K562 (cell line): ENCODE results near the gene DYNLT4. TPM values are rescaled to one million over a fixed set of nuclear protein-coding genes. Genes with fewer than 3 reads are reported as not detected.

ENCODE experiments used
- E2F6 ChIP-seq, 2 experiments: IDR thresholded peaks; 2 replicates each; pipeline ENCODE4 v1.6.1; 2011; ENCODE audit warnings: borderline replicate concordance in 1 of 2, control low read depth in 1 of 2, low read depth in 1 of 2, low read length in 1 of 2, mild to moderate bottlenecking in 1 of 2, mixed read lengths in 1 of 2, moderate library complexity in 1 of 2; ENCODE audit not compliant: insufficient read depth in 1 of 2, insufficient read length in 1 of 2, poor library complexity in 1 of 2, severe bottlenecking in 1 of 2; ENCODE audit errors: extremely low read depth in 1 of 2
- ETS1 ChIP-seq: conservative IDR thresholded peaks from 2 replicates; pipeline ENCODE4 v1.6.1; 2011; ENCODE audit warnings: low read depth, mild to moderate bottlenecking, low read length; ENCODE audit not compliant: control insufficient read depth
- FIP1L1 ChIP-seq: fragments of 200-400 bp; formaldehyde crosslinking; IDR thresholded peaks from 2 replicates; pipeline ENCODE4 v1.6.1; 2018; ENCODE audit warnings: mild to moderate bottlenecking, low read depth, low read length; ENCODE audit not compliant: poor library complexity, severe bottlenecking
- GABPA ChIP-seq: fragments of 200-800 bp; sonication (Bioruptor generic); conservative IDR thresholded peaks from 2 replicates; pipeline ENCODE4 v1.6.1; 2016; ENCODE audit warnings: low read depth, missing genetic modification characterization, missing compliant biosample characterization
- HNRNPL ChIP-seq: fragments of 200-400 bp; formaldehyde crosslinking; IDR thresholded peaks from 2 replicates; pipeline ENCODE4 v1.6.1; 2017; ENCODE audit warnings: low read depth, mild to moderate bottlenecking, low read length
- JUN ChIP-seq, 2 experiments: sonication (generic) in 1 of 2; formaldehyde crosslinking in 1 of 2; IDR thresholded peaks; 2 replicates each; pipeline versions ENCODE4 v1.6.1 to v1.8.0; 2012 to 2022; ENCODE audit warnings: borderline replicate concordance in 2 of 2, mild to moderate bottlenecking in 2 of 2, improper control_type of control experiment in 1 of 2, low read depth in 1 of 2, low read length in 1 of 2, missing genetic modification reagents in 1 of 2
- NFIC ChIP-seq: fragments of 450-650 bp; IDR thresholded peaks from 2 replicates; pipeline ENCODE4 v1.6.1; 2017; ENCODE audit warnings: mild to moderate bottlenecking, inconsistent platforms
- POLR2AphosphoS5 ChIP-seq: IDR thresholded peaks from 2 replicates; pipeline ENCODE4 v1.6.1; 2011; ENCODE audit warnings: mild to moderate bottlenecking, low read depth, low read length, moderate library complexity; ENCODE audit not compliant: control insufficient read depth, insufficient read depth
- RBFOX2 ChIP-seq: fragments of 200-400 bp; formaldehyde crosslinking; IDR thresholded peaks from 2 replicates; pipeline ENCODE4 v1.6.1; 2017; ENCODE audit warnings: low read depth, mild to moderate bottlenecking, low read length, moderate library complexity
- RBM22 ChIP-seq: fragments of 200-400 bp; formaldehyde crosslinking; IDR thresholded peaks from 2 replicates; pipeline ENCODE4 v1.6.1; 2018; ENCODE audit warnings: low read length, low read depth; ENCODE audit not compliant: poor library complexity, severe bottlenecking
- RBM39 ChIP-seq: fragments of 200-400 bp; formaldehyde crosslinking; optimal IDR thresholded peaks from 2 replicates; pipeline ENCODE3; 2018; ENCODE audit warnings: low read depth, low read length
- ZBTB33 ChIP-seq: sonication (generic); formaldehyde crosslinking; IDR thresholded peaks from 2 replicates; pipeline ENCODE4 v1.8.1; 2023; ENCODE audit warnings: mild to moderate bottlenecking, missing genetic modification reagents
- ZNF232 ChIP-seq: sonication (generic); formaldehyde crosslinking; IDR thresholded peaks from 2 replicates; pipeline ENCODE4 v1.8.0; 2022; ENCODE audit warnings: mild to moderate bottlenecking, missing genetic modification reagents
- polyA plus RNA-seq, 8 experiments: library from polyadenylated mRNA; depleted of rRNA in 4 of 8; stranded (reverse) in 5 of 8; unstranded in 3 of 8; fragments of >200 nt; fragmentation: Nextera tagmentation in 2 of 8; fragmentation: Illumina TruSeq in 1 of 8; extraction: Ambion mirVana in 2 of 8; extraction: Trizol in 1 of 8; gene quantifications; 2 replicates each; pipeline versions ENCODE4 v1.2.1 to v1.2.3, GENCODE V29; 2011 to 2014; ENCODE audit warnings: inconsistent platforms in 1 of 8, missing spikeins in 1 of 8
- total RNA-seq, 7 experiments: library from RNA; depleted of rRNA in 6 of 7; stranded (reverse); fragments of >200 nt in 6 of 7; fragmentation: Illumina TruSeq in 2 of 7; extraction: Trizol in 2 of 7; gene quantifications; 2 replicates each; pipeline versions ENCODE4 v1.2.1 to v1.2.3, GENCODE V29; 2011 to 2021; ENCODE audit warnings: low replicate concordance in 1 of 7
- TF ChIP-seq, protein P1 (sequence below): fragments of 200-800 bp; sonication (Bioruptor generic); IDR thresholded peaks from 2 replicates; pipeline ENCODE4 v1.6.1; 2016; ENCODE audit warnings: missing genetic modification characterization, missing compliant biosample characterization

DYNLT4 gene
- total and polyA plus RNA-seq, 9 of the 15 experiments (the other 6 are each of a cell fraction or from before 2014, with no cell fraction given), result 0.29 to 0.73 TPM; not detected in 7

DNA sequence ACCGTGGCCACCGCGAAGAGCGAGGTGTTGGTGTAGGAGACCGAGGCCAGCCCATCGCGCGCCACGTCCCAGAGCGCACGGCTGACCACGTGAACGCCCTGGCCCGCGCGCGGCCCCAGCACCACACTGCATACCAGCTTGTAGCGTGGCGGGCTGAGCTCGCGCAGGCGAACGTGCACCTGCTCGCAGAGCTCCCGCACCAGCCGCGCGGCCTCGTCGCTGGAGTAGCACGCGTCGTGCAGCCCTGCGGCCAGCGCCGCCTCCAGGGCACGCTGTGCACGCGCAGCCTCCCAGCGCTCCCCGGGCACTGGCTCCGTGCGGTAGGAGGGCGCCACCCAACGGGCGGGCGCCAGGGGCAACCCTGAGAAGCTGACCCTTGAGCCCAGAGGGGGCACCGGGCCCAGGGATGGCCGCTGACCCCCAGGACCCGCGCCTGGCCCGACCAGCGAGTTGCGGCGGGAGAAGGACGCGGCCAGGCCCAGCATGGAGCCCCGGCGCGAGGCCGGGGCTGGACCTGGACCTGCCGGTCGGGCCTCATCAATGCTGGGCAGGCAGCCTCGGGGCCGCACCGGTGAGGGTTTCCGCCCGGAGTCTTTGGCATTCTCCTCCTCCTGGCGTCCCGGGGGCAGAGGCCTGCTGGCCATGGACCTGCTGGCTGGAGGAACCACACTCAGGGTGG, 987 bp downstream of the DYNLT4 start (continued):
- TF ChIP-seq HNRNPL (peak; percentile 85; the same call in 1 of the 2 replicates), RBM39 (no peak), ZBTB33 (CRISPR knock-in tag) (peak; percentile 98), RBM22 (peak; percentile 30), GABPA (no peak), ZNF232 (CRISPR knock-in tag) (no peak), FIP1L1 (peak; percentile 73), JUN (IDR thresholded peaks at IDR 0.05; ENCODE audit: borderline replicate concordance, low read depth, low read length) (no peak), JUN (CRISPR knock-in tag; IDR thresholded peaks at IDR 0.05; ENCODE audit: borderline replicate concordance) (0 out of 2 replicates have a peak, but pooled peaks have one; percentile 45), E2F6 (IDR thresholded peaks at IDR 0.05; ENCODE audit: borderline replicate concordance in 1 of 2, extremely low read depth in 1 of 2, insufficient read depth in 1 of 2, insufficient read length in 1 of 2, low read depth in 1 of 2, low read length in 1 of 2, poor library complexity in 1 of 2, severe bottlenecking in 1 of 2) (peak in 1 of 2 experiments; percentile 18), RBFOX2 (peak; percentile 83), ETS1 (peak; percentile 69; the same call in 1 of the 2 replicates), NFIC (no peak), POLR2AphosphoS5 (peak; percentile 12; the same call in 1 of the 2 replicates)
- TF ChIP-seq, protein P1, sequence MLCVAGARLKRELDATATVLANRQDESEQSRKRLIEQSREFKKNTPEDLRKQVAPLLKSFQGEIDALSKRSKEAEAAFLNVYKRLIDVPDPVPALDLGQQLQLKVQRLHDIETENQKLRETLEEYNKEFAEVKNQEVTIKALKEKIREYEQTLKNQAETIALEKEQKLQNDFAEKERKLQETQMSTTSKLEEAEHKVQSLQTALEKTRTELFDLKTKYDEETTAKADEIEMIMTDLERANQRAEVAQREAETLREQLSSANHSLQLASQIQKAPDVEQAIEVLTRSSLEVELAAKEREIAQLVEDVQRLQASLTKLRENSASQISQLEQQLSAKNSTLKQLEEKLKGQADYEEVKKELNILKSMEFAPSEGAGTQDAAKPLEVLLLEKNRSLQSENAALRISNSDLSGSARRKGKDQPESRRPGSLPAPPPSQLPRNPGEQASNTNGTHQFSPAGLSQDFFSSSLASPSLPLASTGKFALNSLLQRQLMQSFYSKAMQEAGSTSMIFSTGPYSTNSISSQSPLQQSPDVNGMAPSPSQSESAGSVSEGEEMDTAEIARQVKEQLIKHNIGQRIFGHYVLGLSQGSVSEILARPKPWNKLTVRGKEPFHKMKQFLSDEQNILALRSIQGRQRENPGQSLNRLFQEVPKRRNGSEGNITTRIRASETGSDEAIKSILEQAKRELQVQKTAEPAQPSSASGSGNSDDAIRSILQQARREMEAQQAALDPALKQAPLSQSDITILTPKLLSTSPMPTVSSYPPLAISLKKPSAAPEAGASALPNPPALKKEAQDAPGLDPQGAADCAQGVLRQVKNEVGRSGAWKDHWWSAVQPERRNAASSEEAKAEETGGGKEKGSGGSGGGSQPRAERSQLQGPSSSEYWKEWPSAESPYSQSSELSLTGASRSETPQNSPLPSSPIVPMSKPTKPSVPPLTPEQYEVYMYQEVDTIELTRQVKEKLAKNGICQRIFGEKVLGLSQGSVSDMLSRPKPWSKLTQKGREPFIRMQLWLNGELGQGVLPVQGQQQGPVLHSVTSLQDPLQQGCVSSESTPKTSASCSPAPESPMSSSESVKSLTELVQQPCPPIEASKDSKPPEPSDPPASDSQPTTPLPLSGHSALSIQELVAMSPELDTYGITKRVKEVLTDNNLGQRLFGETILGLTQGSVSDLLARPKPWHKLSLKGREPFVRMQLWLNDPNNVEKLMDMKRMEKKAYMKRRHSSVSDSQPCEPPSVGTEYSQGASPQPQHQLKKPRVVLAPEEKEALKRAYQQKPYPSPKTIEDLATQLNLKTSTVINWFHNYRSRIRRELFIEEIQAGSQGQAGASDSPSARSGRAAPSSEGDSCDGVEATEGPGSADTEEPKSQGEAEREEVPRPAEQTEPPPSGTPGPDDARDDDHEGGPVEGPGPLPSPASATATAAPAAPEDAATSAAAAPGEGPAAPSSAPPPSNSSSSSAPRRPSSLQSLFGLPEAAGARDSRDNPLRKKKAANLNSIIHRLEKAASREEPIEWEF (CRISPR knock-in tag), result no peak
